Measurements from ENCODE around the gene RPL35A.

The RPL35A gene

GRCh38 chr3:197940745-197941384 lies 9.1 kb upstream of the RPL35A start:
- no peak for DNase-seq (ENCODE audit: low read depth in 2 of 2)
- no peak for TF ChIP-seq CTCF (IDR thresholded peaks at IDR 0.05; ENCODE audit: low read depth, low read length)
- no peak overlapping the region for H3K4me3 ChIP-seq (replicated peaks in 1 of 2; ENCODE audit: low read depth in 2 of 2, low read length in 2 of 2)

GRCh38 chr3:197942956-197943556 lies 6.9 kb upstream of the RPL35A start:
- H3K4me3 ChIP-seq (replicated peaks in 1 of 2; ENCODE audit: low read depth in 2 of 2, low read length in 2 of 2) = no peak overlapping the region
- TF ChIP-seq CTCF (IDR thresholded peaks at IDR 0.05; ENCODE audit: low read depth, low read length) = peak; percentile 81
- DNase-seq (ENCODE audit: low read depth in 2 of 2) = peak; percentile 57 to 70

GRCh38 chr3:197949191-197949777 lies 706 bp upstream of the RPL35A start:
- H3K4me3 ChIP-seq (replicated peaks in 1 of 2; ENCODE audit: low read depth in 2 of 2, low read length in 2 of 2) = peak overlapping the region; percentile 58 to 71
- TF ChIP-seq CTCF (IDR thresholded peaks at IDR 0.05; ENCODE audit: low read depth, low read length) = no peak
- no peak for DNase-seq (ENCODE audit: low read depth in 2 of 2)

- no peak for DNase-seq (ENCODE audit: low read depth in 2 of 2)
- no peak for TF ChIP-seq CTCF (IDR thresholded peaks at IDR 0.05; ENCODE audit: low read depth, low read length)
- peak overlapping the region; percentile 70 to 71 for H3K4me3 ChIP-seq (replicated peaks in 1 of 2; ENCODE audit: low read depth in 2 of 2, low read length in 2 of 2)
Measured at GRCh38 chr3:197950677-197951061, 679 bp downstream of the RPL35A start.

GRCh38 chr3:197951392-197951990 lies 1.5 kb downstream of the RPL35A start:
- no peak for DNase-seq (ENCODE audit: low read depth in 2 of 2)
- no peak for TF ChIP-seq CTCF (IDR thresholded peaks at IDR 0.05; ENCODE audit: low read depth, low read length)
- H3K4me3 ChIP-seq (replicated peaks in 1 of 2; ENCODE audit: low read depth in 2 of 2, low read length in 2 of 2) = peak overlapping the region; percentile 70 to 71

GRCh38 chr3:197952440-197952839 lies 2.5 kb downstream of the RPL35A start:
- no peak for TF ChIP-seq CTCF (IDR thresholded peaks at IDR 0.05; ENCODE audit: low read depth, low read length)
- H3K4me3 ChIP-seq (replicated peaks in 1 of 2; ENCODE audit: low read depth in 2 of 2, low read length in 2 of 2) = no peak overlapping the region
- no peak for DNase-seq (ENCODE audit: low read depth in 2 of 2)

All from cardiac fibroblast (primary cell).